HCT116 (cell line): Measurements from ENCODE around the gene SGIP1. TPM values are rescaled to one million over a fixed set of nuclear protein-coding genes. Genes with fewer than 3 reads are reported as not detected.

Source experiments
- ATAC-seq: fragments of 200-7000 bp; cut with Tn5 transposase; 2 replicates; pipeline ENCODE4 v1.9.1; 2020; ENCODE audit warnings: mild to moderate bottlenecking, moderate library complexity
- BruUV-seq: library from RNA; stranded (reverse); fragments of 400-500 nt; replicated peaks from 2 replicates; lab custom pipeline; 2021; lab: Mats Ljungman, UMichigan
- CTCF ChIA-PET: fragments of 300-600 bp; sonication (Branson Sonifier 250); formaldehyde crosslinking; loops from one replicate; lab custom pipeline; 2021; ENCODE audit warnings: antibody characterized with exemption; lab: Charles Lee
- POLR2A ChIA-PET: fragments of 300-600, 350-600 bp; sonication (Branson Sonifier 250); formaldehyde crosslinking; loops from one replicate; lab custom pipeline; 2021; ENCODE audit warnings: antibody characterized with exemption; lab: Charles Lee
- RAD21 ChIA-PET, 2 experiments: fragments of 300-600 bp; sonication (Branson Sonifier 250); formaldehyde crosslinking; loops; one replicate each; lab custom pipeline; 2023; ENCODE audit warnings: low total read pairs in 2 of 2; ENCODE audit not compliant: uncharacterized antibody in 2 of 2, unreplicated experiment in 2 of 2, low non-redundant PET in 1 of 2; lab: Charles Lee
- DNase-seq: peaks from one replicate; pipeline ENCODE4 v3.0.0-alpha.2; 2010; ENCODE audit warnings: low read depth, low spot score
- H2AFZ ChIP-seq: fragments of 200-600 bp; shearing (Covaris generic), sonication (generic); 2 replicates; pipeline ENCODE4 v1.6.1; 2017; ENCODE audit warnings: low read depth, mixed run types, mixed read lengths, antibody characterized with exemption, low read length; ENCODE audit not compliant: poor library complexity, severe bottlenecking
- H3K27ac ChIP-seq: 2 replicates; pipeline ENCODE4 v1.5.1; 2012; ENCODE audit warnings: low read depth, low read length
- H3K27me3 ChIP-seq: fragments of 200-600 bp; sonication (generic); 2 replicates; pipeline ENCODE4 v1.6.1; 2016; ENCODE audit warnings: mixed run types, low read length, mixed read lengths; ENCODE audit not compliant: insufficient read depth
- H3K36me3 ChIP-seq, 2 experiments: fragments of 200-500 bp in 1 of 2; fragments of 200-600 bp in 1 of 2; sonication (Bioruptor generic) in 1 of 2; sonication (generic) in 1 of 2; 2 replicates each; pipeline versions ENCODE4 v1.5.1 to v1.6.1; 2014 to 2016; ENCODE audit warnings: low read length in 2 of 2, inconsistent platforms in 1 of 2, mixed read lengths in 1 of 2, mixed run types in 1 of 2; ENCODE audit not compliant: insufficient read depth in 2 of 2, control insufficient read depth in 1 of 2
- H3K4me1 ChIP-seq, 2 experiments: fragments of 200-600 bp in 1 of 2; sonication (generic) in 1 of 2; 2 replicates each; pipeline versions ENCODE4 v1.5.1 to v1.6.1; 2012 to 2017; ENCODE audit warnings: low read length in 2 of 2, inconsistent platforms in 1 of 2, mild to moderate bottlenecking in 1 of 2, mixed read lengths in 1 of 2, mixed run types in 1 of 2, moderate library complexity in 1 of 2; ENCODE audit not compliant: insufficient read depth in 2 of 2, control insufficient read depth in 1 of 2
- H3K4me2 ChIP-seq: fragments of 200-600 bp; sonication (generic); 2 replicates; pipeline ENCODE4 v1.6.1; 2017; ENCODE audit warnings: mixed run types, low read length, mixed read lengths
- H3K4me3 ChIP-seq, 2 experiments: fragments of 200-600 bp in 1 of 2; sonication (generic) in 1 of 2; replicated peaks in 1 of 2; 2 replicates each; pipeline ENCODE4 v1.5.1; 2011 to 2016; ENCODE audit warnings: low read length in 2 of 2, control low read depth in 1 of 2, low read depth in 1 of 2, mild to moderate bottlenecking in 1 of 2, mixed read lengths in 1 of 2, mixed run types in 1 of 2
- H3K79me2 ChIP-seq: fragments of 200-600 bp; sonication (generic); 2 replicates; pipeline ENCODE4 v1.6.1; 2017; ENCODE audit warnings: mild to moderate bottlenecking, mixed run types, low read length, moderate library complexity, mixed read lengths; ENCODE audit not compliant: insufficient read depth
- H3K9ac ChIP-seq: fragments of 200-600 bp; sonication (generic); 2 replicates; pipeline ENCODE4 v1.6.1; 2016; ENCODE audit warnings: low read length, mixed read lengths
- H3K9me2 ChIP-seq: fragments of 200-600 bp; sonication (generic), shearing (Covaris generic); 2 replicates; pipeline ENCODE4 v1.6.1; 2017; ENCODE audit warnings: mixed run types, mild to moderate bottlenecking, moderate library complexity; ENCODE audit not compliant: insufficient read depth
- H3K9me3 ChIP-seq, 2 experiments: fragments of 200-500 bp in 1 of 2; fragments of 200-600 bp in 1 of 2; sonication (Bioruptor generic) in 1 of 2; sonication (generic) in 1 of 2; 2 replicates each; pipeline ENCODE4 v1.6.1; 2014 to 2017; ENCODE audit warnings: low read length in 2 of 2, mixed read lengths in 2 of 2, inconsistent platforms in 1 of 2, low read depth in 1 of 2, mild to moderate bottlenecking in 1 of 2, mixed run types in 1 of 2, moderate library complexity in 1 of 2; ENCODE audit not compliant: control insufficient read depth in 1 of 2, insufficient read depth in 1 of 2
- H4K20me1 ChIP-seq: fragments of 200-600 bp; sonication (generic), shearing (Covaris generic); 2 replicates; pipeline ENCODE4 v1.6.1; 2017; ENCODE audit warnings: mixed run types, mild to moderate bottlenecking, moderate library complexity; ENCODE audit not compliant: insufficient read depth
- CEBPB ChIP-seq: IDR thresholded peaks from 2 replicates; pipeline ENCODE4 v1.6.1; 2012; ENCODE audit warnings: low read depth
- ELF1 ChIP-seq: IDR thresholded peaks from 2 replicates; pipeline ENCODE4 v1.6.1; 2012; ENCODE audit warnings: low read depth, borderline replicate concordance
- EZH2 ChIP-seq: fragments of 200-600 bp; sonication (generic); IDR thresholded peaks from 2 replicates; pipeline ENCODE4 v1.6.1; 2017; ENCODE audit warnings: antibody characterized with exemption, mixed run types
- EZH2phosphoT487 ChIP-seq: fragments of 200-600 bp; IDR thresholded peaks from 2 replicates; pipeline ENCODE4 v1.6.1; 2018; ENCODE audit warnings: antibody characterized with exemption, borderline replicate concordance
- JUND ChIP-seq: IDR thresholded peaks from 2 replicates; pipeline ENCODE4 v1.6.1; 2012
- RAD21 ChIP-seq: IDR thresholded peaks from 2 replicates; pipeline ENCODE4 v1.6.1; 2012; ENCODE audit warnings: low read depth, mild to moderate bottlenecking
- SP1 ChIP-seq: IDR thresholded peaks from 2 replicates; pipeline ENCODE4 v1.6.1; 2012; ENCODE audit warnings: low read depth
- SRF ChIP-seq: IDR thresholded peaks from 2 replicates; pipeline ENCODE4 v1.6.1; 2012; ENCODE audit warnings: low read depth
- TCF7L2 ChIP-seq: IDR thresholded peaks from 2 replicates; pipeline ENCODE4 v1.7.0; 2011; ENCODE audit warnings: borderline replicate concordance, inconsistent platforms; ENCODE audit not compliant: insufficient read depth, insufficient read length; ENCODE audit errors: extremely low read depth
- YY1 ChIP-seq: IDR thresholded peaks from 2 replicates; pipeline ENCODE4 v1.6.1; 2011; ENCODE audit warnings: low read length, low read depth, moderate library complexity, mild to moderate bottlenecking; ENCODE audit not compliant: insufficient replicate concordance; ENCODE audit errors: extremely low read depth
- ZFX ChIP-seq: fragments of 450-650 bp; IDR thresholded peaks from 2 replicates; pipeline ENCODE4 v1.6.1; 2017
- ZNF274 ChIP-seq: fragments of 200-500 bp; sonication (Bioruptor generic); IDR thresholded peaks from 2 replicates; pipeline ENCODE4 v1.6.1; 2014; ENCODE audit warnings: mild to moderate bottlenecking, low read depth, low read length, inconsistent platforms
- intact Hi-C: fragments of 100-400 bp; cut with micrococcal nuclease; formaldehyde crosslinking; loops from 2 replicates; pipeline ENCODE4 v1.10.0; 2022
- total RNA-seq: library from RNA; stranded (reverse); gene quantifications from one replicate; pipeline ENCODE4 v1.2.1, GENCODE V29; 2021; ENCODE audit not compliant: unreplicated experiment
- TF ChIP-seq, protein P1 (sequence below), 3 experiments: fragments of 200-600 bp in 1 of 3; sonication (generic) in 1 of 3; IDR thresholded peaks in 2 of 3; conservative IDR thresholded peaks in 1 of 3; 2 replicates each; pipeline ENCODE4 v1.5.1; 2012 to 2017; ENCODE audit warnings: low read depth in 2 of 3, low read length in 2 of 3, antibody characterized with exemption in 1 of 3, borderline replicate concordance in 1 of 3, control low read depth in 1 of 3, mild to moderate bottlenecking in 1 of 3, mixed read lengths in 1 of 3, mixed run types in 1 of 3, moderate library complexity in 1 of 3; ENCODE audit not compliant: insufficient read depth in 1 of 3
- TF ChIP-seq, protein P2 (sequence below): IDR thresholded peaks from 2 replicates; pipeline ENCODE4 v1.6.1; 2012
- TF ChIP-seq, protein P3 (sequence below): IDR thresholded peaks from 2 replicates; pipeline ENCODE4 v1.6.1; 2012

The SGIP1 gene
- total RNA-seq, 1 experiment from 2014 or later, result 0.15 TPM

DNA sequence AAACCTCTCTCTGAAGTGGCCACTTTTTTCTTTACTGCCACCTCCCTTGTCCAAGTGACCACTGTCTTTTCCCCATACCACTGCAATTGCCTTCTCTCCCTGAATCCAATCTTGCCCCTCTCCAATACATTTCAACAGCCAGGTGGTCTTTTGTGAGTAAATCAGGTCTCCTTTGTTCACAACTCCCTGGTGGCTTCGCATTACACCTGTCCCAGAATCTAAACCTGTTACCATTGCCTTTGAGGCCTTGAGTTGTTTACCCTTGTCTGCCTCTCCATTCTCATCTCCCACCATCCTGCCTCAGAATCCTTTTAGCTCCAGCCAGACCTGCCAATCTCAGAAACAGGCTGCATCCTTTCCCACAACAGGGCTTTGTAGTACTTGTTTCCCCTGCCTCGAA is 196.5 kb downstream of the SGIP1 start:
- intact Hi-C loops, result no loop called here
- no peak for DNase-seq
- H3K36me3 ChIP-seq, result no peaks in the 10 kb centered on the region
- H3K9ac ChIP-seq, result no peak overlapping the region
- H3K4me2 ChIP-seq, result no peak overlapping the region
- no peak for TF ChIP-seq CEBPB
- TF ChIP-seq TCF7L2, result no peak
- TF ChIP-seq ELF1, result no peak
- TF ChIP-seq, protein P1, sequence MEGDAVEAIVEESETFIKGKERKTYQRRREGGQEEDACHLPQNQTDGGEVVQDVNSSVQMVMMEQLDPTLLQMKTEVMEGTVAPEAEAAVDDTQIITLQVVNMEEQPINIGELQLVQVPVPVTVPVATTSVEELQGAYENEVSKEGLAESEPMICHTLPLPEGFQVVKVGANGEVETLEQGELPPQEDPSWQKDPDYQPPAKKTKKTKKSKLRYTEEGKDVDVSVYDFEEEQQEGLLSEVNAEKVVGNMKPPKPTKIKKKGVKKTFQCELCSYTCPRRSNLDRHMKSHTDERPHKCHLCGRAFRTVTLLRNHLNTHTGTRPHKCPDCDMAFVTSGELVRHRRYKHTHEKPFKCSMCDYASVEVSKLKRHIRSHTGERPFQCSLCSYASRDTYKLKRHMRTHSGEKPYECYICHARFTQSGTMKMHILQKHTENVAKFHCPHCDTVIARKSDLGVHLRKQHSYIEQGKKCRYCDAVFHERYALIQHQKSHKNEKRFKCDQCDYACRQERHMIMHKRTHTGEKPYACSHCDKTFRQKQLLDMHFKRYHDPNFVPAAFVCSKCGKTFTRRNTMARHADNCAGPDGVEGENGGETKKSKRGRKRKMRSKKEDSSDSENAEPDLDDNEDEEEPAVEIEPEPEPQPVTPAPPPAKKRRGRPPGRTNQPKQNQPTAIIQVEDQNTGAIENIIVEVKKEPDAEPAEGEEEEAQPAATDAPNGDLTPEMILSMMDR (IDR thresholded peaks at IDR 0.05 in 2 of 3, conservative IDR thresholded peaks at IDR 0.05 in 1 of 3; ENCODE audit: borderline replicate concordance in 1 of 3, insufficient read depth in 1 of 3, low read depth in 2 of 3, low read length in 2 of 3), result no peak
- no peak for TF ChIP-seq EZH2phosphoT487
- no peak for TF ChIP-seq JUND
- TF ChIP-seq, all 23 proteins: peak for 0
- peaks cover 0 to 11% of the 10 kb centered on the region in 2 experiments; a peak in 1 of 4 replicates for H3K4me1 ChIP-seq
- ChIA-PET POLR2A (no interaction called here), RAD21 (no interaction called here), CTCF (no interaction called here)
- no peaks in the 10 kb centered on the region for H4K20me1 ChIP-seq
- no peaks in the 10 kb centered on the region for H3K9me2 ChIP-seq
- H3K27ac ChIP-seq, result no peak overlapping the region
- H3K79me2 ChIP-seq, result no peaks in the 10 kb centered on the region
- ATAC-seq, result no peak
- H3K4me3 ChIP-seq, result no peak overlapping the region
- no peaks in the 10 kb centered on the region for H3K9me3 ChIP-seq
- BruUV-seq, result no TSS peak
- H2AFZ ChIP-seq, result no peak overlapping the region
- no peaks in the 10 kb centered on the region for H3K27me3 ChIP-seq

DNA sequence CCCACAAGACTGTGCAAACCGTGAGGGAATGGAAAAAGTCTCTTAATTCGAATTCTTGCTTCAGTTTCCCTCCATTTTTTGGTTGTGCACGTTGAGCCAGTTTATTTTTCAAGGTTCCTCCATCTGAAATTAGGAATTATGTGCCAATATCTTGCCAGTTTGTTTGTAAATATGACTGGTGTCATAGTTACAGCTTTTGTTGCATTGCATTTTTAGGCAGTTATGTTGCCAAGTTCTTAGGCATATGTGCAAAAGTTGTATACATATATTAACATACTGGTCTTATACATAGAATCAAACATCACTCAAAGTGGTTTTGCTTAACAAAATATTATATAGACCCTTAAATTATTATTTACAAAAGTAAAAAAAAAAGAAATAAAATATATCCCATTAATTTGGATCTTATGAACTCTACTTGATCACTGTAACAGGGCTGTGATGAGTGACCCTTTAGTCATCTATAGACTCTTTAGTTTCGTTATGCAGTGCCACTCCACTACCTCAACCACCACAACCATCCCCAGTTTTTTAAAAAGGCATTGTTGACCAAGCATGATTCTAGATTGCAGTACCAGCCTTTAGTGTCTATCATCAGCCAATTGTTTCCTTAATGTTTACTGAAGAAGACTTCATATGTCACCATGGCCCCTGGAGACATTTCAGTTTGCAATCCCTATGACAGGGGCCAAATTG is 197.4 kb downstream of the SGIP1 start:
- no peak for ATAC-seq
- RAD21 ChIA-PET, result no interaction called here

More for the DNA sequence above, 197.4 kb downstream of the SGIP1 start:
- intact Hi-C loops, result no loop called here
- ChIA-PET POLR2A (no interaction called here), CTCF (no interaction called here)
- Histone ChIP-seq H3K4me3 (no peak overlapping the region), H3K4me2 (no peak overlapping the region), H3K9me3 (no peaks in the 10 kb centered on the region), H3K36me3 (no peaks in the 10 kb centered on the region), H3K27ac (no peak overlapping the region), H3K9ac (no peak overlapping the region), H3K4me1 (peaks cover 0 to 5% of the 10 kb centered on the region in 2 experiments; a peak in 1 of 4 replicates), H3K79me2 (no peaks in the 10 kb centered on the region), H3K27me3 (no peaks in the 10 kb centered on the region), H3K9me2 (no peaks in the 10 kb centered on the region), H4K20me1 (no peaks in the 10 kb centered on the region), H2AFZ (no peak overlapping the region)
- BruUV-seq, result no TSS peak
- no peak for DNase-seq
- TF ChIP-seq JUND (no peak), YY1 (no peak), ZFX (no peak), ELF1 (no peak), SRF (no peak), SP1 (no peak), TCF7L2 (no peak), ZNF274 (no peak), EZH2 (no peak), RAD21 (no peak)
- TF ChIP-seq, protein P1 (IDR thresholded peaks at IDR 0.05 in 2 of 3, conservative IDR thresholded peaks at IDR 0.05 in 1 of 3; ENCODE audit: borderline replicate concordance in 1 of 3, insufficient read depth in 1 of 3, low read depth in 2 of 3, low read length in 2 of 3), result no peak
- TF ChIP-seq, protein P2, sequence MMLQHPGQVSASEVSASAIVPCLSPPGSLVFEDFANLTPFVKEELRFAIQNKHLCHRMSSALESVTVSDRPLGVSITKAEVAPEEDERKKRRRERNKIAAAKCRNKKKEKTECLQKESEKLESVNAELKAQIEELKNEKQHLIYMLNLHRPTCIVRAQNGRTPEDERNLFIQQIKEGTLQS, result no peak
- TF ChIP-seq, protein P3, sequence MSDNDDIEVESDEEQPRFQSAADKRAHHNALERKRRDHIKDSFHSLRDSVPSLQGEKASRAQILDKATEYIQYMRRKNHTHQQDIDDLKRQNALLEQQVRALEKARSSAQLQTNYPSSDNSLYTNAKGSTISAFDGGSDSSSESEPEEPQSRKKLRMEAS, result no peak
